HepG2 (cell line): ENCODE results near the gene TNS1. TPM values are rescaled to one million over a fixed set of nuclear protein-coding genes. Genes with fewer than 3 reads are reported as not detected.

Experiments
- AHR ChIP-seq: IDR thresholded peaks from 2 replicates; pipeline ENCODE4 v1.6.1; 2018; ENCODE audit warnings: missing genetic modification reagents, missing compliant biosample characterization
- BCLAF1 ChIP-seq: fragments of 450-650 bp; IDR thresholded peaks from 2 replicates; pipeline ENCODE4 v1.6.1; 2017; ENCODE audit warnings: mild to moderate bottlenecking
- FOXA1 ChIP-seq, 2 experiments: fragments of 450-650 bp in 1 of 2; sonication (generic) in 1 of 2; formaldehyde crosslinking in 1 of 2; IDR thresholded peaks; 2 replicates each; pipeline versions ENCODE4 v1.4.0 to v1.6.1; 2016 to 2020; ENCODE audit warnings: missing genetic modification reagents in 1 of 2
- HNF1A ChIP-seq, 2 experiments: sonication (generic) in 1 of 2; formaldehyde crosslinking in 1 of 2; IDR thresholded peaks; 2 replicates each; pipeline versions ENCODE4 v1.4.0 to v1.6.1; 2016 to 2020; ENCODE audit warnings: borderline replicate concordance in 1 of 2, low read depth in 1 of 2, mild to moderate bottlenecking in 1 of 2, missing genetic modification reagents in 1 of 2
- KLF9 ChIP-seq: IDR thresholded peaks from 2 replicates; pipeline ENCODE4 v1.6.1; 2016; ENCODE audit warnings: low read depth
- SIN3A ChIP-seq: IDR thresholded peaks from 2 replicates; pipeline ENCODE4 v1.6.1; 2011; ENCODE audit warnings: low read depth, mild to moderate bottlenecking, control low read depth, low read length, borderline replicate concordance
- SIN3B ChIP-seq: fragments of 150-350 bp; IDR thresholded peaks from 2 replicates; pipeline ENCODE4 v1.6.1; 2014; ENCODE audit warnings: low read length
- SRSF1 ChIP-seq: fragments of 200-400 bp; formaldehyde crosslinking; optimal IDR thresholded peaks from 2 replicates; pipeline ENCODE3; 2017; ENCODE audit warnings: mild to moderate bottlenecking, low read depth, low read length, moderate library complexity
- TEAD3 ChIP-seq: optimal IDR thresholded peaks from 2 replicates; pipeline ENCODE3; 2016; ENCODE audit warnings: borderline replicate concordance
- ZBED4 ChIP-seq: sonication (generic); formaldehyde crosslinking; IDR thresholded peaks from 2 replicates; pipeline ENCODE4 v1.4.0; 2020; ENCODE audit warnings: missing genetic modification reagents, borderline replicate concordance
- ZBTB21 ChIP-seq: sonication (generic); formaldehyde crosslinking; IDR thresholded peaks from 2 replicates; pipeline ENCODE4 v1.4.0; 2020; ENCODE audit warnings: missing genetic modification reagents
- ZNF251 ChIP-seq: sonication (generic); formaldehyde crosslinking; IDR thresholded peaks from 2 replicates; pipeline ENCODE4 v1.9.0; 2021; ENCODE audit warnings: mild to moderate bottlenecking, missing genetic modification reagents
- ZNF513 ChIP-seq: sonication (generic); formaldehyde crosslinking; conservative IDR thresholded peaks from 2 replicates; pipeline ENCODE4 v1.5.0; 2020; ENCODE audit warnings: missing genetic modification reagents
- ZNF607 ChIP-seq: sonication (generic); formaldehyde crosslinking; IDR thresholded peaks from 2 replicates; pipeline ENCODE4 v1.5.1; 2020; ENCODE audit warnings: missing genetic modification reagents, mild to moderate bottlenecking, borderline replicate concordance
- ZNF761 ChIP-seq: sonication (generic); formaldehyde crosslinking; conservative IDR thresholded peaks from 2 replicates; pipeline ENCODE4 v1.4.0; 2020; ENCODE audit warnings: mild to moderate bottlenecking, missing genetic modification reagents
- ZSCAN25 ChIP-seq: sonication (generic); formaldehyde crosslinking; IDR thresholded peaks from 2 replicates; pipeline ENCODE4 v1.8.0; 2022; ENCODE audit warnings: mild to moderate bottlenecking, missing genetic modification reagents
- polyA plus RNA-seq, 8 experiments: library from polyadenylated mRNA; depleted of rRNA in 3 of 8; stranded (reverse) in 7 of 8; unstranded in 1 of 8; fragments of >200 nt; fragmentation: Illumina TruSeq in 4 of 8; extraction: Trizol in 4 of 8; gene quantifications; 2 replicates each; pipeline versions ENCODE4 v1.2.1 to v1.2.3, GENCODE V29; 2011 to 2016; ENCODE audit warnings: low read depth in 4 of 8, missing spikeins in 1 of 8, mixed read lengths in 1 of 8; ENCODE audit not compliant: insufficient read depth in 1 of 8
- total RNA-seq, 5 experiments: library from RNA; depleted of rRNA; stranded (reverse); fragments of >200 nt; fragmentation: Illumina TruSeq; extraction: Trizol; gene quantifications; 2 replicates each; pipeline ENCODE4 v1.2.3, GENCODE V29; 2016; ENCODE audit warnings: low read depth in 1 of 5

Gene TNS1
- total and polyA plus RNA-seq, 2 of the 13 experiments (the other 11 are each of a cell fraction or from before 2014, with no cell fraction given): 1.9 to 118 TPM

GRCh38 chr2:217902379-217903141, 100.2 kb downstream of the TNS1 start (continued):
- peak; percentile 74 for TF ChIP-seq SRSF1
- peak; percentile 96 for TF ChIP-seq KLF9
- TF ChIP-seq ZNF761 (CRISPR knock-in tag): peak; percentile 24; the same call in 1 of the 2 replicates
- TF ChIP-seq SIN3B: no peak
- TF ChIP-seq ZNF513 (CRISPR knock-in tag): no peak
- no peak for TF ChIP-seq FOXA1 (IDR thresholded peaks at IDR 0.05)
- peak; percentile 91 for TF ChIP-seq FOXA1 (CRISPR knock-in tag; IDR thresholded peaks at IDR 0.05)
- peak; percentile 96; the same call in 1 of the 2 replicates for TF ChIP-seq AHR (CRISPR knock-in tag)
- TF ChIP-seq ZBTB21 (CRISPR knock-in tag): peak; percentile 86
- TF ChIP-seq TEAD3 (CRISPR knock-in tag): peak; percentile 94
- peak; percentile 97 for TF ChIP-seq ZBED4
- TF ChIP-seq BCLAF1: no peak
- peak; percentile 77 for TF ChIP-seq HNF1A (IDR thresholded peaks at IDR 0.05; ENCODE audit: low read depth)
- peak; percentile 94 for TF ChIP-seq HNF1A (CRISPR knock-in tag; IDR thresholded peaks at IDR 0.05; ENCODE audit: borderline replicate concordance)
- 0 out of 2 replicates have a peak, but pooled peaks have one; percentile 36 for TF ChIP-seq ZNF251 (CRISPR knock-in tag)
- TF ChIP-seq SIN3A: peak; percentile 95
- peak; percentile 81; the same call in 1 of the 2 replicates for TF ChIP-seq ZNF607 (CRISPR knock-in tag)
- TF ChIP-seq ZSCAN25 (CRISPR knock-in tag): peak; percentile 93
